ENCODE results near the gene YBX1. TPM values are rescaled to one million over a fixed set of nuclear protein-coding genes. Genes with fewer than 3 reads are reported as not detected.

YBX1 gene
- total RNA-seq, 1 experiment from 2014 or later, result 1,098 TPM

GRCh38 chr1:42674214-42674613 is 8.0 kb upstream of the YBX1 start:
- ChIA-PET POLR2A (no interaction called here), CTCF (no interaction called here)
- DNase-seq (ENCODE audit: low spot score) (no peak), ATAC-seq (no peak)
- Mint-ChIP-seq H3K9me3 (no peaks in the 10 kb centered on the region), H3K27ac (no peak overlapping the region), H3K4me1 (no peaks in the 10 kb centered on the region), H3K27me3 (ENCODE audit: low read depth) (no peaks in the 10 kb centered on the region), H3K36me3 (peaks cover 36% of the 10 kb centered on the region), H3K4me3 (no peak overlapping the region)
- TF ChIP-seq TEAD4 (CRISPR knock-in tag; IDR thresholded peaks at IDR 0.05) (no peak), IRF2 (CRISPR knock-in tag; IDR thresholded peaks at IDR 0.05; ENCODE audit: borderline replicate concordance, low read depth) (no peak), GABPB1 (CRISPR knock-in tag; IDR thresholded peaks at IDR 0.05) (no peak), FOXP1 (CRISPR knock-in tag; IDR thresholded peaks at IDR 0.05; ENCODE audit: borderline replicate concordance) (no peak), AFF4 (CRISPR knock-in tag; IDR thresholded peaks at IDR 0.05; ENCODE audit: borderline replicate concordance) (no peak), E2F1 (CRISPR knock-in tag; IDR thresholded peaks at IDR 0.05) (no peak)

- H3K9me3 Mint-ChIP-seq, result no peaks in the 10 kb centered on the region
- no peaks in the 10 kb centered on the region for H3K4me1 Mint-ChIP-seq
- H3K4me3 Mint-ChIP-seq, result no peak overlapping the region
- TF ChIP-seq ZNF425 (CRISPR knock-in tag; conservative IDR thresholded peaks at IDR 0.05) (no peak), NR2C2 (CRISPR knock-in tag; IDR thresholded peaks at IDR 0.05) (no peak), FOXK1 (CRISPR knock-in tag; IDR thresholded peaks at IDR 0.05) (no peak), E2F1 (CRISPR knock-in tag; IDR thresholded peaks at IDR 0.05) (no peak), NR1H2 (CRISPR knock-in tag; IDR thresholded peaks at IDR 0.05) (no peak), ATF6 (CRISPR knock-in tag; IDR thresholded peaks at IDR 0.05) (no peak), FOXJ3 (CRISPR knock-in tag; IDR thresholded peaks at IDR 0.05; ENCODE audit: borderline replicate concordance) (no peak), EMX1 (CRISPR knock-in tag; IDR thresholded peaks at IDR 0.05) (no peak), ATF3 (CRISPR knock-in tag; conservative IDR thresholded peaks at IDR 0.05) (no peak), RORB (CRISPR knock-in tag; IDR thresholded peaks at IDR 0.05) (no peak), E2F5 (CRISPR knock-in tag; IDR thresholded peaks at IDR 0.05) (no peak), OVOL2 (CRISPR knock-in tag; IDR thresholded peaks at IDR 0.05; ENCODE audit: borderline replicate concordance) (no peak), FOXP4 (CRISPR knock-in tag; IDR thresholded peaks at IDR 0.05) (no peak)
- CTCF ChIA-PET, result no interaction called here
- H3K36me3 Mint-ChIP-seq, result peaks cover 36% of the 10 kb centered on the region
- DNase-seq (ENCODE audit: low spot score), result no peak
- H3K27ac Mint-ChIP-seq, result no peak overlapping the region
- no peaks in the 10 kb centered on the region for H3K27me3 Mint-ChIP-seq (ENCODE audit: low read depth)
- ATAC-seq, result no peak
- POLR2A ChIA-PET, result no interaction called here
Measured at GRCh38 chr1:42674682-42675081, 7.5 kb upstream of the YBX1 start.
